CD4-positive, alpha-beta T cell (primary cell): ENCODE measurements around the gene PGBD5. TPM values are rescaled to one million over a fixed set of nuclear protein-coding genes. Genes with fewer than 3 reads are reported as not detected.
"Not testable (repeated sequence)": the region's sequence is repeated elsewhere in the genome, so short reads cannot be mapped to it uniquely, and the experiment has no call there.

Experiments
- ATAC-seq: fragments of 200-7000 bp; cut with Tn5 transposase; one replicate; pipeline ENCODE4 v1.10.0; 2022; ENCODE audit warnings: mild to moderate bottlenecking; ENCODE audit not compliant: poor library complexity
- CTCF ChIA-PET: fragments of 350-600 bp; sonication (Branson Sonifier 250); formaldehyde crosslinking; loops from one replicate; lab custom pipeline; 2021; ENCODE audit warnings: antibody characterized with exemption, inconsistent platforms; lab: Charles Lee
- POLR2A ChIA-PET: fragments of 350-600 bp; sonication (Branson Sonifier 250); formaldehyde crosslinking; loops from one replicate; lab custom pipeline; 2021; ENCODE audit warnings: antibody characterized with exemption, inconsistent platforms; lab: Charles Lee
- DNase-seq, 14 experiments: peaks; one replicate each; pipeline ENCODE4 v3.0.0-alpha.2; 2013 to 2020; ENCODE audit warnings: mixed read lengths in 2 of 14
- H3K27ac ChIP-seq, 2 donors: one replicate each; pipeline versions ENCODE4 v1.5.1 to v1.7.0; 2013; ENCODE audit warnings: low read length in 2 of 2, low read depth in 1 of 2, mild to moderate bottlenecking in 1 of 2
- H3K27me3 ChIP-seq, 2 experiments: 1 replicate in 1 of 2; 2 replicates in 1 of 2; pipeline versions ENCODE4 v1.6.1 to v1.7.0; 2013; ENCODE audit warnings: low read length in 2 of 2, control low read depth in 1 of 2, mild to moderate bottlenecking in 1 of 2, moderate library complexity in 1 of 2; ENCODE audit not compliant: insufficient read depth in 2 of 2, control insufficient read depth in 1 of 2
- H3K36me3 ChIP-seq: one replicate; pipeline ENCODE4 v1.6.1; 2013; ENCODE audit warnings: low read length, control low read depth; ENCODE audit not compliant: insufficient read depth
- H3K4me1 ChIP-seq: one replicate; pipeline ENCODE4 v1.6.1; 2013; ENCODE audit warnings: low read length, control low read depth; ENCODE audit not compliant: insufficient read depth
- H3K4me3 ChIP-seq: one replicate; pipeline ENCODE4 v1.5.1; 2013; ENCODE audit warnings: mild to moderate bottlenecking, low read length, moderate library complexity
- H3K9me3 ChIP-seq, 2 experiments: 1 replicate in 1 of 2; 2 replicates in 1 of 2; pipeline versions ENCODE4 v1.6.1 to v1.7.0; 2013; ENCODE audit warnings: low read length in 2 of 2, mild to moderate bottlenecking in 2 of 2, control low read depth in 1 of 2, moderate library complexity in 1 of 2; ENCODE audit not compliant: control insufficient read depth in 1 of 2, insufficient read depth in 1 of 2
- H3K27ac Mint-ChIP-seq: one replicate; pipeline ENCODE4 v1.8.0; 2020; ENCODE audit warnings: mixed read lengths
- H3K27me3 Mint-ChIP-seq: one replicate; pipeline ENCODE4 v1.8.0; 2021; ENCODE audit warnings: mixed read lengths
- H3K36me3 Mint-ChIP-seq: one replicate; pipeline ENCODE4 v1.8.0; 2021; ENCODE audit warnings: low read depth, mixed read lengths
- H3K4me1 Mint-ChIP-seq: one replicate; pipeline ENCODE4 v1.8.0; 2021; ENCODE audit warnings: low read depth, mixed read lengths
- H3K4me3 Mint-ChIP-seq: one replicate; pipeline ENCODE4 v1.8.0; 2020; ENCODE audit warnings: mild to moderate bottlenecking, mixed read lengths
- H3K9me3 Mint-ChIP-seq: one replicate; pipeline ENCODE4 v1.8.0; 2020; ENCODE audit warnings: mixed read lengths
- intact Hi-C, 2 experiments: fragments of 100-400 bp; cut with DNase I in 1 of 2; cut with micrococcal nuclease in 1 of 2; formaldehyde crosslinking; loops; one replicate each; pipeline versions ENCODE4 v1.15.1 to v1.9.0; 2023 to 2025; cut with DNase I, micrococcal nuclease
- total RNA-seq, 174 experiments: library from RNA in 2 of 174; stranded (reverse) in 2 of 174; gene quantifications; one replicate each; pipeline ENCODE4 v1.2.3 and lab custom pipeline; 2021 to 2026
- TF ChIP-seq, protein P1 (sequence below): fragments of 200-600 bp; IDR thresholded peaks from one replicate; pipeline ENCODE4 v1.8.0; 2022; ENCODE audit warnings: antibody characterized with exemption, mild to moderate bottlenecking

PGBD5 gene
- total RNA-seq, 2 experiments from 2014 or later = not detected

DNA sequence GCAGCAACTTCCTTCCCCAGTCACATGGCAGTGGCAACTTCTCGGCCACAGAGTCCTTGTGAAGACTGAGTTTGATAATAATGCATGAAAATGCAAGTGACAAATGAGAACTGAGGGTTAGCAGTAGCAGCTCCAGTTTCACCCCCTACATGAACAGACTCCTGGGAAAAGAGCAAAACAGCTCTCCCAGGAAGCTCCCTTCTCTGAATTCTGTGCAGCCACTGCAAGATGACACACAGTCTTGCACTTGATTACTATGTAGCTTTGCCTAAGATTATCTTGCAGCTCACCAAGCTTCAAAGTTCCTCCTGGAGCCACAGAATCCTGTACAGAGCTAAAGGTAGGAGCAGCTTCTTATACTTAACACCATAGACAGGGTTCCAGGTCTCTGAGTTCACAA, 4.7 kb downstream of the PGBD5 start:
- H3K36me3 Mint-ChIP-seq = no peaks in the 10 kb centered on the region
- ChIA-PET CTCF (no interaction called here), POLR2A (no interaction called here)
- TF ChIP-seq, protein P1, sequence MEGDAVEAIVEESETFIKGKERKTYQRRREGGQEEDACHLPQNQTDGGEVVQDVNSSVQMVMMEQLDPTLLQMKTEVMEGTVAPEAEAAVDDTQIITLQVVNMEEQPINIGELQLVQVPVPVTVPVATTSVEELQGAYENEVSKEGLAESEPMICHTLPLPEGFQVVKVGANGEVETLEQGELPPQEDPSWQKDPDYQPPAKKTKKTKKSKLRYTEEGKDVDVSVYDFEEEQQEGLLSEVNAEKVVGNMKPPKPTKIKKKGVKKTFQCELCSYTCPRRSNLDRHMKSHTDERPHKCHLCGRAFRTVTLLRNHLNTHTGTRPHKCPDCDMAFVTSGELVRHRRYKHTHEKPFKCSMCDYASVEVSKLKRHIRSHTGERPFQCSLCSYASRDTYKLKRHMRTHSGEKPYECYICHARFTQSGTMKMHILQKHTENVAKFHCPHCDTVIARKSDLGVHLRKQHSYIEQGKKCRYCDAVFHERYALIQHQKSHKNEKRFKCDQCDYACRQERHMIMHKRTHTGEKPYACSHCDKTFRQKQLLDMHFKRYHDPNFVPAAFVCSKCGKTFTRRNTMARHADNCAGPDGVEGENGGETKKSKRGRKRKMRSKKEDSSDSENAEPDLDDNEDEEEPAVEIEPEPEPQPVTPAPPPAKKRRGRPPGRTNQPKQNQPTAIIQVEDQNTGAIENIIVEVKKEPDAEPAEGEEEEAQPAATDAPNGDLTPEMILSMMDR = no peak
- H3K27me3 ChIP-seq = peaks cover 53 to 58% of the 10 kb centered on the region in 2 experiments
- peaks cover 86% of the 10 kb centered on the region for H3K27me3 Mint-ChIP-seq
- H3K9me3 ChIP-seq = peaks cover 0 to 18% of the 10 kb centered on the region in 2 experiments
- H3K4me3 ChIP-seq = no peak overlapping the region
- H3K9me3 Mint-ChIP-seq = peaks cover 3% of the 10 kb centered on the region
- DNase-seq = no peak
- intact Hi-C loops = no loop called here
- no peaks in the 10 kb centered on the region for H3K4me1 Mint-ChIP-seq
- no peak overlapping the region for H3K27ac ChIP-seq
- H3K4me1 ChIP-seq = peaks cover 7% of the 10 kb centered on the region
- ATAC-seq = no peak
- H3K4me3 Mint-ChIP-seq = no peak overlapping the region
- no peak overlapping the region for H3K27ac Mint-ChIP-seq
- H3K36me3 ChIP-seq = no peaks in the 10 kb centered on the region

GRCh38 chr1:230420372-230420771, 5.8 kb downstream of the PGBD5 start:
- H3K27me3 Mint-ChIP-seq = peaks cover 95% of the 10 kb centered on the region
- Histone ChIP-seq H3K9me3 (peaks cover 0 to 18% of the 10 kb centered on the region in 2 experiments), H3K27me3 (peaks cover 57 to 62% of the 10 kb centered on the region in 2 experiments)
- DNase-seq, H3K27ac Mint-ChIP-seq, H3K4me3 ChIP-seq, H3K36me3 ChIP-seq, H3K27ac ChIP-seq, H3K4me1 Mint-ChIP-seq, H3K4me1 ChIP-seq, POLR2A ChIA-PET, H3K36me3 Mint-ChIP-seq, H3K4me3 Mint-ChIP-seq, intact Hi-C loops, H3K9me3 Mint-ChIP-seq, CTCF ChIA-PET, ATAC-seq: not testable (repeated sequence)

DNA sequence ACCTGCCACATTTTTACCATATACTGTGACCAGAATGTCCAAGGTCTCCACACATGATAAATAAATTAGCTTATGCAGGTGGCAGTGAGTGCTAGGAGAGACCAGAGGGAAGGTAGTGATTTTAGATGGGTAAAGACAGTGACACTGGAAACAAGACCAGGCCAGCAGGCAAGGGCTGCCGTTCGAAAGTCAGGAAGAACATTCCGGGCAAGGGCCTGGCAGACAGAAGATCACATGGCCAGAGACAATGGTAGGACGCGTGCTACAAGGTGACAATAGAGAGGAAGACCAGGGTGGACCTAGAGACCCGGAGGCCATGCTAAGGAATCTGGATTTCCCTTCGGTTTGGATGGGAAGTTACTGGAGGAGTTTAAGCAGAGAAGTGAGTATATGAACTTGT, 9.7 kb downstream of the PGBD5 start:
- CTCF ChIA-PET = no interaction called here
- no peak overlapping the region for H3K4me3 ChIP-seq
- no peak for DNase-seq
- Mint-ChIP-seq H3K9me3 (peaks cover 5% of the 10 kb centered on the region), H3K36me3 (no peaks in the 10 kb centered on the region), H3K27me3 (peaks cover 83% of the 10 kb centered on the region), H3K4me3 (no peak overlapping the region), H3K27ac (no peak overlapping the region), H3K4me1 (no peaks in the 10 kb centered on the region)
- POLR2A ChIA-PET = no interaction called here
- no peak for ATAC-seq
- H3K9me3 ChIP-seq = peaks cover 0 to 8% of the 10 kb centered on the region in 2 experiments
- H3K27ac ChIP-seq = no peak overlapping the region
- TF ChIP-seq, protein P1 = no peak
- intact Hi-C loops = no loop called here
- no peaks in the 10 kb centered on the region for H3K4me1 ChIP-seq
- peaks cover 19 to 32% of the 10 kb centered on the region in 2 experiments for H3K27me3 ChIP-seq
- H3K36me3 ChIP-seq = no peaks in the 10 kb centered on the region
